HG03520 (cell line): ENCODE measurements around the gene EID3.
"Not testable (repeated sequence)": the region's sequence is repeated elsewhere in the genome, so short reads cannot be mapped to it uniquely, and the experiment has no call there.

ENCODE experiments used
- ATAC-seq: cut with Tn5 transposase; IDR thresholded peaks from one replicate; pipeline ENCODE4 v1.9.1; 2021; ENCODE audit warnings: mild to moderate bottlenecking, moderate library complexity; ENCODE audit not compliant: unreplicated experiment

The EID3 gene

GRCh38 chr12:104288635-104289274 lies 14.8 kb upstream of the EID3 start:
- peak; percentile 52 for ATAC-seq

- no peak for ATAC-seq
Observed at GRCh38 chr12:104290320-104290719, 13.2 kb upstream of the EID3 start.

GRCh38 chr12:104290855-104291254 lies 12.7 kb upstream of the EID3 start:
- ATAC-seq, result no peak

DNA sequence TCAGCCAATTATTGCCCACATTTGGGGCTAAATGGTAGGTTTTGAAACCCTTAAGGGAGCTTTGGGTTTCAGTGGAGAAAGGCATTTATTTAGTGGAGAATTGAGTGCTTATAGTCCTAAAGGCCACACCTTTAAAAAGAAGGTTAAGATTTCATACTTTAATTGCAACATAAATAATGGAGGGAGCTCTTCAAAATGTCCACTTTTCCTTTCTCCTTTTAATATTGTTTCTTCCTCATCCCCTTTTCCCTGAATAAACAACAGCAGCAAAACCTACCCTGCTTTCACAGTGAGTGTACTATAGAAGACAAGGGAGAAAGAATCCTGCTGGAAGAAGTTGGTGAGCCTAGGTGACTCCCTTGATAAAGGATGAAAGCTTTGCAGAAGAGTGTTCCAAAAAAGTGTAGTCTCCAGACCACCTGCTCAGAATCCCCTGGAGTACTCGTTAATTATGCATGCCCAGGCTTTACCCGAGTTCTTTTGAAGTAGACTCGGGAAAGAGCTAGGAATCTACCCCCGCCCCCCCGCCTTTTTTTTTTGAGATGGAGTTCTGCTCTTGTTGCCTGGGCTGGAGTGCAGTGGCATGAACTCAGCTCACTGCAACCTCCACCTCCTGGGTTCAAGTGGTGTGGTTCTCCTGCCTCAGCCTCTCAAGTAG lies 11.5 kb upstream of the EID3 start:
- no peak for ATAC-seq

DNA sequence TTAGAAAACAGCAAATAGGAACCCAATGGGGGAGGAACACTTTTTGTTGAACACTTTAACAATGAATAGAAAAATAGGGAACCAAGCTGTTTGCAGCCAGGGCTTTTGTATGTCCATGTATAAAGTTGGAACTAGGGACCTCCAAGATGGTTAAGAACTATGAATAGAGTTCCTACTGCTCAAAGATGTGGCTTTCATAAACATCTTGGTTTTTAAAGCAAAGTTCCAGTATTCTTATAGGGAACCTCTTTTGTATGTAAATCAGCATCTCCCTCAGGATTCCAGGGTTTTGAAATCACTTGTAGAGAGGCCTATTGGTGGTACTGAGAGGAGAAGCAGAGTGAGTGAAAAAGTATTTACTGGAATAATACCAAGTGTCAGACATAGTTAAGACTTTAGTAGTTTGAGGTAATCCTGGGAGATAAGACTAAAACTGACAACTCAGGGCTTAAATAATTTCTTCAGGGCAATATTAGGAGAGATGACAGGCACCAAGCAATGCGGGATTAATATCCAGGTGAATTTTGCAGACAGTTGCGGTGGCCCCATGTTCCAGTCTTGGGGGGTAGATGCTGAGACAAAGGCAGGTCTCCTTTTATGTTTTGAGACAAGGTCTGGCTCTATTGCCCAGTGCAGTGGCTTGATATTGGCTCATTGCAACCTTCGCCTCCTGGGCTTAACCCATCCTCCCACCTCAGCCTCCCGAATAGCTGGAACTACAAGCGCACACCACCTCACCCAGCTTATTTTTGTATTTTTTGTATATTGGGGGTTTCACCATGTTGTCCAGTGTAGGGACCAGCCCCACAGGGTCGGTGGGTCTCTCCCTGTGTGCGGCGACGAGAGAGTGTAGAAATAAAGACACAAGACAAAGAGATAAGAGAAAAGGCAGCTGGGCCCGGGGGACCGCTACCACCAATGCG lies 10.4 kb upstream of the EID3 start:
- ATAC-seq, result no peak

- ATAC-seq, result not testable (repeated sequence)
Observed at GRCh38 chr12:104294158-104294859, 9.2 kb upstream of the EID3 start.

- ATAC-seq, result no peak
Observed at GRCh38 chr12:104294927-104295668, 8.4 kb upstream of the EID3 start.

- no peak for ATAC-seq
Observed at GRCh38 chr12:104295954-104296353, 7.6 kb upstream of the EID3 start.

GRCh38 chr12:104296718-104297117 lies 6.8 kb upstream of the EID3 start:
- ATAC-seq, result no peak

DNA sequence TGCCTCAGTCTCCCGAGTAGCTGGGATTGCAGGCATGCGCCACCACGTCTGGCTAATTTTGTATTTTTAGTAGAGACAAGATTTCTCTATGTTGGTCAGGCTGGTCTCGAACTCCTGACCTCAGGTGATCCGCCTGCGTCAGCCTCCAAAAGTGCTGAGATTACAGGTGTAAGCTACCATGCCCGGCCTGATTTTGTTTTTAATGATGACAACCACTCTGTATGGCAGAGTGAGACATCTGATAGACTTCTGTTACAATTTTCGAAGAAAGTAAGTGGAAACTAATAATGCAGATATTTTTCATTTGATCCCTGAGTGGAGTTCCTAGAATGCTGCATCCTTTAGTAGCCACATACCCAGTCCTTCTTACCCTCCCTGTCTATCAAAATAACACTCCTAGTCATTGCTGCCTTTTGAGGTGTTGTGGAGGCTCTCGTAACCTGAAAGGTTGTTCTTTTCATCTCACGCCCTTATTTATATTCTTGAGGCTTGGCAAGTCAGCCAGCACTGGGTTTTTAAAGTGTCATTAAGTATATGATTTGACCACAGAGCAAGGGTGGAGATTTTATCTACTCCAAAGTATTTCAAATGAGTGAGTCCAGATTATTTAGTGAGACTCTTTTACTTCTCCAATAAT lies 5.9 kb upstream of the EID3 start:
- no peak for ATAC-seq

DNA sequence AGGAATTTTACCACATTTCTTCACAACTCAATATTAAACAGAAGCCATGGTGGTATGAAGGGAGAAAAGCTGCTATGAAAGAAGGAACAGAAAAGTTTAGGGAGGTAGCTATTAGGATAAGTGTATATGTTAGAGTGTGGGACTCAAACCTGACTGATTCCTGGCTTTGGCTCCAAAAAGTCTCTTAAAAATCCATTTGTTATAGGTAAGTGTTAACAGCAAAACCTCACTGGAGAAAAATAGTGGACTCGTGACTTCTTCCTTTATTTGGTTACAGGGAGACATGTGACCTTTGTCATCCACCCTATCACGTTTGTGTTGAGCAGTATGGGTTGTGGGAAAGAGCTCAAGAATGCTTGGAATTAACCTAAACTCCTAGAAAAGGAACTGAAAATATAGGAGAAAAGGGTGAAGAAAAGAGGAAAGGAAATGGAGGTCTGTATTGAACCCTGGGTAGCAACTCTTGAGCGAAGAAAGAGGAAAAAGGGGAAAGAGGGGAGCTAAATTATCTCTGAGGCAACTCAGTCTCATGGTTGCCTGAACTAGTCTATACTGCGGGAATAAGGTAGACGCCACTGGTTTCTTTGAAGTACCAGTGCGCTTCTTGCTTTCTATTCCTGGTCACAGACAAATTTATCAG lies 3.6 kb upstream of the EID3 start:
- ATAC-seq, result no peak

DNA sequence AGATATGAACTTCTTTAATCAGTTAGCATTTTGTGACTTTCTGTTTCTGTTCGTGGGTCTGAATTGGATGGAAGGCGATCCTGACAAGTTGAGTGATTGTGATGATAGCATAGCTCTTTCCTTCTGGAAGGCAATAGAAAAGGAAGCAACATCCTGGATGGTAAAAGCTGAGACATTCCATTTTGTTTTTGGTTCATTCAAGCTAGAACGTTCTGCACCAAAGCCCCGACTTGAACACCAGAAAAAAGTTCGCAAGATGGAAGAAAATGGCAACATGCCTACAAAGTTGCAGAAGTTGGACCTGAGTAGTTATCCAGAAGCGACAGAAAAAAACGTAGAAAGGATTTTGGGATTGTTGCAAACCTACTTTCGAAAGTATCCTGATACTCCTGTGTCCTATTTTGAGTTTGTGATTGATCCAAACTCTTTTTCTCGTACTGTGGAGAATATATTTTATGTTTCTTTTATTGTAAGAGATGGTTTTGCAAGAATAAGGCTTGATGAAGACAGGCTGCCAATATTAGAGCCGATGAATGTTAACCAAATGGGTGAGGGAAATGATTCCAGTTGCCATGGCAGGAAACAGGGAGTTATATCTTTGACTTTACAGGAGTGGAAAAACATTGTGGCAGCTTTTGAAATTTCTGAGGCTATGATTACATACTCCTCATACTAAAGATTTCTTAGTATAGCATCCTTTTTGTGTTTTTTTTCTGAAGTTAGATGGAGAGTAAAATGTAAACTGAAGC lies 896 bp downstream of the EID3 start:
- ATAC-seq, result no peak

- ATAC-seq, result no peak
Observed at GRCh38 chr12:104305349-104305748, 1.8 kb downstream of the EID3 start.

DNA sequence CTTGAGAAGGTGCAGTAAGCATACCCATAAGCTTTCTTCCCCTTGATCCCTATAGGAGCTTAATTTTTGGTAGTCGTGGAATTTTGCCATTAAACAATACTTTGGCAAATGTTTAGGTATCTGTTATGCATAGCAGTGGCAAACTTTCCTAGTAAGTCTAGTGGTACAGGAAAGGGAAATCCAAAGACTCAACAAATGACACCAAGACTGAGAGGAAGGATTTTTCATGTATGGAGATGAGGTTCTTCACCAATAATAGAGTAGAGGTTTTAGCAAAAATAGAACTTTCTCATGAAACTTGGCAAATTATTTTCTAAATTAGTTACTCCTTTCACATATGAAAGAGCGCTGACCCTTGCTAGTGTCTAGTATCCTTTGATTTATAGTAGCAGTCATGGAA lies 2.8 kb downstream of the EID3 start:
- no peak for ATAC-seq

DNA sequence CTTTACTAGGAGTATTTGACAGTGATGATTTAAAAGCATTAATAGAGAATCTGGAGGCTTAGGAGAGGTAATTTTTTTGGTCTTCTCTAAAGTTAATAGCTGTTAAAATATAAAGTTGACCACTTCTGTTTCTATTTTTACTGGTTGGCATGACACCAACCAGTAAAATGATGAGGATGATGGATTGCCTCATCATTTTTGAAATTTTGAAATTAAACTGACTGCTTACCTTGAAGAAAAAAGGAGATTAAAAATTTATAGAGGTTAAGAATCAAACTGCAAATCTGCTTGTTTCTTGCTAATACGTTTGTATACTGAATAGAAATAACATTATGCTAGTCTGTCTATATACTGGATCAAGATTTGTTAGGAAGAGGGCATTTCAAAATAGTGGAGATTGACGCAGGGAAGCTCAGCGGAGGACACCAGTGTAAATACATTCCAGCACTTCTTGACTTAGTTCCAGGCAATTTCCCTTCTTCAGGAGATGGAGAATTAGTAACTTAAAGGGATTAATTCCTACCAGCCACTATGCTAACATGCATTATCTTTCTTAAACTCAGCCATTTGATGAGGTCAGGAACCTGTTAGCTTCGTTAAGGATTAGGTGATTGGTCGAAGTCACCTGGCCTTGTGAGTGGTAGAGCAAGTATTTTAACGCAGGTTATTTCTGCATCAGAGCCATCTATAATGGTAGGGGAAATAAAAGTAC lies 3.6 kb downstream of the EID3 start:
- ATAC-seq, result no peak

- no peak for ATAC-seq
Observed at GRCh38 chr12:104307655-104308000, 4.1 kb downstream of the EID3 start.

- ATAC-seq, result no peak
Observed at GRCh38 chr12:104309446-104309993, 6.0 kb downstream of the EID3 start.
